ENCODE measurements around the gene LGR6. TPM values are rescaled to one million over a fixed set of nuclear protein-coding genes. Genes with fewer than 3 reads are reported as not detected.

LGR6 gene
- polyA plus RNA-seq, 1 experiment: not detected

DNA sequence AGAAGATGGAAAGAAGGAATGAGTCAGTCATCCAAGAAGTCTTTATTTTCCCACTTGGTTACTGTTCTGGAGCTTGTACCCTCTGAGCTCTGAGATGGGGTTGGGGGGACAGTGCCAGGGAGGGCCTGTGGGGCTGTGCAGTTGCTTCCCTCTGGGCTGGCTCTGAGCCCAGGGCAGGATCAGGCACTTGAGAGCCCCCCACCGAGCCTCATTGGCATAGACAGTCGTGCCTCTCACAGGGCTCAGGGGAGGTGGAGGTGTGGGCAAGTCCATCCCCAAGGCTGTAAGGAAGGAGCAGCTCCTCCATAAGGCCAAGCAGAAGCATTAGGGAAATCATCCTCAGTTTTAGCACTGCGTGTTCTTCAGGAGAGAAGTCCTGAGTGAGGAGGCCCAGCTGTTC, 46.6 kb upstream of the LGR6 start:
- Histone ChIP-seq H3K27me3 (ENCODE audit: control insufficient read depth, insufficient read depth, low read length) (peaks cover 8% of the 10 kb centered on the region), H3K36me3 (ENCODE audit: control insufficient read depth, insufficient read depth, low read length) (no peaks in the 10 kb centered on the region), H3K4me3 (ENCODE audit: low read depth, low read length) (no peak overlapping the region)
- TF ChIP-seq, protein P1, sequence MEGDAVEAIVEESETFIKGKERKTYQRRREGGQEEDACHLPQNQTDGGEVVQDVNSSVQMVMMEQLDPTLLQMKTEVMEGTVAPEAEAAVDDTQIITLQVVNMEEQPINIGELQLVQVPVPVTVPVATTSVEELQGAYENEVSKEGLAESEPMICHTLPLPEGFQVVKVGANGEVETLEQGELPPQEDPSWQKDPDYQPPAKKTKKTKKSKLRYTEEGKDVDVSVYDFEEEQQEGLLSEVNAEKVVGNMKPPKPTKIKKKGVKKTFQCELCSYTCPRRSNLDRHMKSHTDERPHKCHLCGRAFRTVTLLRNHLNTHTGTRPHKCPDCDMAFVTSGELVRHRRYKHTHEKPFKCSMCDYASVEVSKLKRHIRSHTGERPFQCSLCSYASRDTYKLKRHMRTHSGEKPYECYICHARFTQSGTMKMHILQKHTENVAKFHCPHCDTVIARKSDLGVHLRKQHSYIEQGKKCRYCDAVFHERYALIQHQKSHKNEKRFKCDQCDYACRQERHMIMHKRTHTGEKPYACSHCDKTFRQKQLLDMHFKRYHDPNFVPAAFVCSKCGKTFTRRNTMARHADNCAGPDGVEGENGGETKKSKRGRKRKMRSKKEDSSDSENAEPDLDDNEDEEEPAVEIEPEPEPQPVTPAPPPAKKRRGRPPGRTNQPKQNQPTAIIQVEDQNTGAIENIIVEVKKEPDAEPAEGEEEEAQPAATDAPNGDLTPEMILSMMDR (IDR thresholded peaks at IDR 0.05; ENCODE audit: insufficient read depth, low read depth, low read length): no peak
- DNase-seq (ENCODE audit: low read depth): no peak
- CTCF ChIA-PET: interaction anchor here (1.3 to 1.6 kb wide), 2 partner anchors 8 to 38 kb away, joined by 4 read pairs; no protein-coding TSS in a partner anchor
- POLR2A ChIA-PET: no interaction called here

DNA sequence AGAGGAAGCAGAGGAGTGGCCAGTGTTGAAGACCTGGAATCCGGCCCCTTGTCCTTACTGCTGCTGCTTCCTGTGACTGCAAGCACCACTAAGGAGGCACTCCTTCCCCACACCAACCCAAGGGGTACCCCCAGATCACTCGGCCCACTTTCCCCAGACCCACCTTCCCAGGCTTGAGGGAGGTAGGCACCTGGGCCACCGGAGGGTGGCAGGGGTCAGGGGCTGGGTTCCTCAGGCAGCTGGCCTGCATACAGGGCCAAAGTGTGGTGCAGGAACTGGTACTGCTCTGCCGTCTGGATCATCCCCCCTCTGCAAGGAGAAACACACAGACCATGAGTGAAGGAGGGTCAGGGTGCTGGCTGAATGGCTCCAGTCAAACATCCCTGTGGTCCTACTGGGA, 45.2 kb upstream of the LGR6 start:
- ChIA-PET CTCF (interaction anchor here (0.6 kb wide), 1 partner anchor 89 kb away, joined by 3 read pairs; no protein-coding TSS in a partner anchor), POLR2A (no interaction called here)
- Histone ChIP-seq H3K4me3 (ENCODE audit: low read depth, low read length) (no peak overlapping the region), H3K36me3 (ENCODE audit: control insufficient read depth, insufficient read depth, low read length) (no peaks in the 10 kb centered on the region), H3K27me3 (ENCODE audit: control insufficient read depth, insufficient read depth, low read length) (peaks cover 11% of the 10 kb centered on the region)
- no peak for DNase-seq (ENCODE audit: low read depth)
- TF ChIP-seq, protein P1 (IDR thresholded peaks at IDR 0.05; ENCODE audit: insufficient read depth, low read depth, low read length): no peak

DNA sequence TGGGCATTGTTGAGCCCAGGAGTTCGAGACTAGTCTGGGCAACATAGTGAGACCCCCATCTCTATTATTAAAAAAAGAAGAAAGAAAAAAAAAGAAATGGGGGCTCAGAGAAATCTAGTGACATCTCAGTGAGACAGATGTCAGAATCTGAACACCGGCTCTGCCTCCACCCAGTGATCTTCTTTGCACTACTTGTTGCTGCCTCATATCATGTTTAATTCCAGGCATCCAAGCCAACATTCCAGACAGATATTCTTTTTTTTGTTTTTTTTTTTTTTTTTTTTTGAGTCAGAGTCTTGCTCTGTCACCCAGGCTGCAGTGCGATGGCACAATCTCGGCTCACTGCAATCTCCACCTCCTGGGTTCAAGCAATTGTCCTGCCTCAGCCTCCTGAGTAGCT, 44.0 kb upstream of the LGR6 start:
- peaks cover 13% of the 10 kb centered on the region for H3K27me3 ChIP-seq (ENCODE audit: control insufficient read depth, insufficient read depth, low read length)
- ChIA-PET CTCF (no interaction called here), POLR2A (no interaction called here)
- H3K36me3 ChIP-seq (ENCODE audit: control insufficient read depth, insufficient read depth, low read length): no peaks in the 10 kb centered on the region
- TF ChIP-seq, protein P1 (IDR thresholded peaks at IDR 0.05; ENCODE audit: insufficient read depth, low read depth, low read length): no peak
- no peak overlapping the region for H3K4me3 ChIP-seq (ENCODE audit: low read depth, low read length)
- DNase-seq (ENCODE audit: low read depth): no peak

DNA sequence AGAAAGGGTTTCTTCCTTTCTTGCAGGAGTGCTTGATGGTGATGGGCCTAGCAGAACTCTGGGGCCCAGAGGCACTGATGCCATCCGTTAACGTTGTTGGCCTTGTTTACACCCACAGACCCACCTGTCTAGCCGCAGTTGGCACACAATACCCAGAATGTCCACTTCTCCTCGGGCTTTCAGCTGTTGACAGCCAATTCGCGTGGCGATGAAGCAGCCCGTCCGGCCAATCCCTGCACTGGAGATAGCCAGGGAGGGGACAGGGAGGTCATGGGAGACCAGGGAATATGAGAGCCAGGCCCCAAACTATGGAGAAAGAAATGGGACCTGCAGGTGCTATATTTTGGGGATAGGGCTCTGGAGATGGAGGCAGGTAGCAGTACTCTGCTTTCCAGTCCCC, 43.4 kb upstream of the LGR6 start:
- TF ChIP-seq, protein P1 (IDR thresholded peaks at IDR 0.05; ENCODE audit: insufficient read depth, low read depth, low read length): no peak
- H3K27me3 ChIP-seq (ENCODE audit: control insufficient read depth, insufficient read depth, low read length): peaks cover 13% of the 10 kb centered on the region
- H3K4me3 ChIP-seq (ENCODE audit: low read depth, low read length): no peak overlapping the region
- CTCF ChIA-PET: no interaction called here
- no peak for DNase-seq (ENCODE audit: low read depth)
- no peaks in the 10 kb centered on the region for H3K36me3 ChIP-seq (ENCODE audit: control insufficient read depth, insufficient read depth, low read length)
- POLR2A ChIA-PET: no interaction called here

DNA sequence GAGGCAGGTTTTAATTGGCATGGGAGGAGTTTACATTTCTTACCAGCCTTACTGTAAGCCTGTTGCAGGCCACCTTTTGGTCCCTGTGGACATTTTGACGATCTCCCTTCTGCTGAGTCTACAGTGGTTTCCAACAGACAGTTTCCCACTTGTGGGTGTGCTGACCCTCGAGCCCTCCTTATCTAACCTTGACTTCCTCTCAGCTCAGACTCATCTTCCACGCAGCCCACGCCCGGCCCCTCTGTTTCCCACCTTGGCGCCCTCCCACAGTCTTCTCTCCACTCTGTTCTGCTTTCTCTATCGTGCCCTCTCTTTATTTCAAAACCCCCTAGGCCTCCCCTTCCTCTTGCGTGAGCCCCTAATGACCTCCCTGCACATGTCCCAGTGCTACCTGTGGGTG, 43.0 kb upstream of the LGR6 start:
- Histone ChIP-seq H3K36me3 (ENCODE audit: control insufficient read depth, insufficient read depth, low read length) (no peaks in the 10 kb centered on the region), H3K27me3 (ENCODE audit: control insufficient read depth, insufficient read depth, low read length) (peaks cover 13% of the 10 kb centered on the region), H3K4me3 (ENCODE audit: low read depth, low read length) (no peak overlapping the region)
- DNase-seq (ENCODE audit: low read depth): no peak
- TF ChIP-seq, protein P1 (IDR thresholded peaks at IDR 0.05; ENCODE audit: insufficient read depth, low read depth, low read length): no peak
- ChIA-PET POLR2A (no interaction called here), CTCF (interaction anchor here (1.6 kb wide), 1 partner anchor 15 kb away, joined by 5 read pairs; no protein-coding TSS in a partner anchor)

Data from BJ (cell line).